HL-60 (cell line): Measurements from ENCODE around the gene NAGS.
"Not testable (repeated sequence)": the region's sequence is repeated elsewhere in the genome, so short reads cannot be mapped to it uniquely, and the experiment has no call there.

ENCODE experiments used
- DNase-seq, 2 experiments: peaks; one replicate each; pipeline ENCODE4 v3.0.0-alpha.2; 2010 to 2020; ENCODE audit warnings: low read depth in 1 of 2, low spot score in 1 of 2
- H3K27ac ChIP-seq: fragments of 250-450 bp; sonication (Bioruptor Pico); replicated peaks from 2 replicates; pipeline ENCODE4 v1.5.1; 2020; ENCODE audit warnings: mild to moderate bottlenecking, moderate library complexity
- H3K27me3 ChIP-seq: fragments of 250-450 bp; sonication (Bioruptor Pico); 2 replicates; pipeline ENCODE4 v1.5.1; 2021; ENCODE audit warnings: mild to moderate bottlenecking, moderate library complexity; ENCODE audit not compliant: insufficient read depth, poor library complexity, severe bottlenecking
- H3K4me3 ChIP-seq: replicated peaks from 2 replicates; pipeline ENCODE4 v1.5.1; 2011; ENCODE audit warnings: mild to moderate bottlenecking, control low read depth, low read length; ENCODE audit not compliant: insufficient read depth
- CTCF ChIP-seq: IDR thresholded peaks from one replicate; pipeline ENCODE4 v1.5.1; 2011; ENCODE audit warnings: low read length, control low read depth, inconsistent platforms; ENCODE audit not compliant: insufficient read depth
- GABPA ChIP-seq: IDR thresholded peaks from 2 replicates; pipeline ENCODE4 v1.6.1; 2012; ENCODE audit warnings: low read depth
- POLR2AphosphoS5 ChIP-seq: IDR thresholded peaks from 2 replicates; pipeline ENCODE4 v1.6.1; 2012; ENCODE audit warnings: low read depth
- REST ChIP-seq: IDR thresholded peaks from 2 replicates; pipeline ENCODE4 v1.6.1; 2012; ENCODE audit warnings: low read depth; ENCODE audit not compliant: insufficient replicate concordance
- SPI1 ChIP-seq: IDR thresholded peaks from 2 replicates; pipeline ENCODE4 v1.6.1; 2012; ENCODE audit warnings: low read depth, mild to moderate bottlenecking, borderline replicate concordance

Gene NAGS

GRCh38 chr17:43967251-43967875, 37.1 kb upstream of the NAGS start:
- Histone ChIP-seq H3K27ac (no peak overlapping the region), H3K27me3 (no peaks in the 10 kb centered on the region), H3K4me3 (no peak overlapping the region)
- DNase-seq: no peak
- TF ChIP-seq CTCF: no peak
- no peak for TF ChIP-seq SPI1

GRCh38 chr17:43970366-43970765, 34.1 kb upstream of the NAGS start:
- no peak overlapping the region for H3K27ac ChIP-seq
- TF ChIP-seq POLR2AphosphoS5 (no peak), REST (no peak), CTCF (no peak), GABPA (no peak), SPI1 (no peak)
- no peak for DNase-seq
- H3K4me3 ChIP-seq: no peak overlapping the region
- H3K27me3 ChIP-seq: peaks cover 2% of the 10 kb centered on the region

GRCh38 chr17:43971436-43971835, 33.0 kb upstream of the NAGS start:
- not testable (repeated sequence) for H3K27ac ChIP-seq, H3K4me3 ChIP-seq, H3K27me3 ChIP-seq, DNase-seq

GRCh38 chr17:43972444-43973212, 31.8 kb upstream of the NAGS start:
- not testable (repeated sequence) for DNase-seq, H3K27me3 ChIP-seq

GRCh38 chr17:43974382-43975266, 29.8 kb upstream of the NAGS start:
- TF ChIP-seq SPI1: no peak
- no peak for TF ChIP-seq GABPA
- no peak for TF ChIP-seq REST
- TF ChIP-seq POLR2AphosphoS5: no peak
- no peak for TF ChIP-seq CTCF
- H3K4me3 ChIP-seq: no peak overlapping the region
- no peak overlapping the region for H3K27ac ChIP-seq
- no peak for DNase-seq
- H3K27me3 ChIP-seq: peaks cover 2% of the 10 kb centered on the region

More at GRCh38 chr17:43972444-43973212, 31.8 kb upstream of the NAGS start:
- H3K4me3 ChIP-seq, H3K27ac ChIP-seq: not testable (repeated sequence)
